ENCODE results near the gene KRT79. TPM values are rescaled to one million over a fixed set of nuclear protein-coding genes. Genes with fewer than 3 reads are reported as not detected.
A peak's percentile ranks its signal among the peaks of the same experiment; 100 is the strongest.

The KRT79 gene
- total and polyA plus RNA-seq, 9 of the 15 experiments (the other 6 are each of a cell fraction or from before 2014, with no cell fraction given), result 0.03 to 2.3 (median 0.23) TPM; not detected in 2

GRCh38 chr12:52873832-52874572, 39.9 kb upstream of the KRT79 start (continued):
- TF ChIP-seq CGGBP1 (CRISPR knock-in tag; IDR thresholded peaks at IDR 0.05) (no peak), ZKSCAN8 (CRISPR knock-in tag; IDR thresholded peaks at IDR 0.05) (no peak), EZH2 (IDR thresholded peaks at IDR 0.05; ENCODE audit: borderline replicate concordance, low read depth, low read length) (no peak), SNRNP70 (optimal IDR thresholded peaks at IDR 0.05; ENCODE audit: low read depth, low read length) (no peak), SMARCB1 (IDR thresholded peaks at IDR 0.05; ENCODE audit: insufficient read length, low read depth) (no peak), ZNF696 (CRISPR knock-in tag; conservative IDR thresholded peaks at IDR 0.05) (no peak), RBM39 (optimal IDR thresholded peaks at IDR 0.05; ENCODE audit: low read depth, low read length) (no peak), HMG20A (CRISPR knock-in tag; conservative IDR thresholded peaks at IDR 0.05) (no peak), EP300 (IDR thresholded peaks at IDR 0.05; ENCODE audit: low read length) (peak; percentile 70), HOXB6 (CRISPR knock-in tag; IDR thresholded peaks at IDR 0.05; ENCODE audit: borderline replicate concordance) (no peak), DNMT1 (IDR thresholded peaks at IDR 0.05) (no peak), NCOR1 (IDR thresholded peaks at IDR 0.05) (peak; percentile 60), ZNF586 (CRISPR knock-in tag; conservative IDR thresholded peaks at IDR 0.05) (no peak), RBM15 (IDR thresholded peaks at IDR 0.05; ENCODE audit: insufficient read depth, low read length) (no peak), ZKSCAN1 (IDR thresholded peaks at IDR 0.05; ENCODE audit: low read depth, low read length) (no peak), NKRF (IDR thresholded peaks at IDR 0.05; ENCODE audit: borderline replicate concordance) (peak; percentile 23; the same call in 1 of the 2 replicates), PRMT5 (CRISPR knock-in tag; IDR thresholded peaks at IDR 0.05) (no peak), TCFL5 (CRISPR knock-in tag; conservative IDR thresholded peaks at IDR 0.05) (no peak), SMAD1 (IDR thresholded peaks at IDR 0.05; ENCODE audit: low read depth, low read length, partially characterized antibody) (no peak), ESRRA (IDR thresholded peaks at IDR 0.05; ENCODE audit: borderline replicate concordance, low read depth) (peak; percentile 50; the same call in 1 of the 2 replicates), SRSF9 (IDR thresholded peaks at IDR 0.05; ENCODE audit: borderline replicate concordance, low read depth, low read length) (no peak), CBX1 (IDR thresholded peaks at IDR 0.05; ENCODE audit: low read depth) (no peak; the same call in 1 of the 2 replicates), NFATC3 (IDR thresholded peaks at IDR 0.05) (no peak), IRF2 (CRISPR knock-in tag; IDR thresholded peaks at IDR 0.05) (no peak), ZNF121 (CRISPR knock-in tag; conservative IDR thresholded peaks at IDR 0.05) (no peak), ARID2 (IDR thresholded peaks at IDR 0.05) (no peak), ERF (CRISPR knock-in tag; IDR thresholded peaks at IDR 0.05) (peak; percentile 64; the same call in 1 of the 2 replicates), HIVEP1 (CRISPR knock-in tag; IDR thresholded peaks at IDR 0.05) (0 out of 2 replicates have a peak, but pooled peaks have one; percentile 43), U2AF2 (optimal IDR thresholded peaks at IDR 0.05; ENCODE audit: low read depth, low read length) (no peak)
- TF ChIP-seq, protein P1, sequence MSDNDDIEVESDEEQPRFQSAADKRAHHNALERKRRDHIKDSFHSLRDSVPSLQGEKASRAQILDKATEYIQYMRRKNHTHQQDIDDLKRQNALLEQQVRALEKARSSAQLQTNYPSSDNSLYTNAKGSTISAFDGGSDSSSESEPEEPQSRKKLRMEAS (CRISPR knock-in tag; IDR thresholded peaks at IDR 0.05), result 0 out of 2 replicates have a peak, but pooled peaks have one; percentile 18

Measured in K562 (cell line).